Activated CD4-positive, alpha-beta T cell treated with anti-CD3 and anti-CD28 coated beads for 24 hours (primary cell): Measurements from ENCODE around the gene UBB.

Experiments
- DNase-seq, 2 donors: peaks; one replicate each; pipeline ENCODE4 v3.0.0-alpha.2; 2020; ENCODE audit warnings: low read depth in 2 of 2

Gene UBB

GRCh38 chr17:16417896-16418684 is 37.2 kb downstream of the UBB start:
- DNase-seq, result no peak

DNA sequence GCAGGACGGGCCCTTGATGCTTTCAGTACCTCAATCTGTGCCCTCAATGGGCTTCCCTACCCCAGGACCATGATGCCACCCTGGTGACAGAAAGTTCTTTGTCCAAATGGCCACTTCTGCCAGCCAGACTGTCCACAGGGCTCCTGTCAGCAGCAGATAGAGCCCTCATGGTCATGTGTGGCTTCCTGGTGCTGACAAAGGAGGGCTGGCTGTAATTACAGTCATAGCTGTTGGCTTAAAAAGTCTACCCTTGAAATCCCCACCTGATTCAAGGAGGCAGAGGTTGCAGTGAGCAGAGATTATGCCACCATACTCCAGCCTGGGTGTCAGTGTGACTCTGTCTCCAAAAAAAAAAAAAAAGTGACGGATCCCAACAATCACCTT is 37.8 kb downstream of the UBB start:
- DNase-seq, result no peak

- peak in 1 of 2 donors; percentile 45 for DNase-seq
Measured at GRCh38 chr17:16419074-16419928, 38.4 kb downstream of the UBB start.

DNA sequence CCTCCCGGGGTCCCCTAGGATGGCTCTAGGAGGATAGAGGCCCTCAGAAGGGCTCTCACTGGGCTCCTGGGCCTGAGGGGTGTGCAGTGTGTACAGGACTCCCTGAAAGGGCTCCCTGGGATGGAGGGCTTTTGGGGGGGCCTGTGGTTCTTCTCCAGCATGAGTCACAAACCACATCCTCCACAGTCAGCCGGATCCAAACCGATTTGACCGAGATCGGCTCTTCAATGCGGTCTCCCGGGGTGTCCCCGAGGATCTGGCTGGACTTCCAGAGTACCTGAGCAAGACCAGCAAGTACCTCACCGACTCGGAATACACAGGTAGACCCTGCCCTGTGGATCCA is 39.0 kb downstream of the UBB start:
- no peak for DNase-seq

GRCh38 chr17:16422416-16422815 is 41.5 kb downstream of the UBB start:
- DNase-seq, result no peak

DNA sequence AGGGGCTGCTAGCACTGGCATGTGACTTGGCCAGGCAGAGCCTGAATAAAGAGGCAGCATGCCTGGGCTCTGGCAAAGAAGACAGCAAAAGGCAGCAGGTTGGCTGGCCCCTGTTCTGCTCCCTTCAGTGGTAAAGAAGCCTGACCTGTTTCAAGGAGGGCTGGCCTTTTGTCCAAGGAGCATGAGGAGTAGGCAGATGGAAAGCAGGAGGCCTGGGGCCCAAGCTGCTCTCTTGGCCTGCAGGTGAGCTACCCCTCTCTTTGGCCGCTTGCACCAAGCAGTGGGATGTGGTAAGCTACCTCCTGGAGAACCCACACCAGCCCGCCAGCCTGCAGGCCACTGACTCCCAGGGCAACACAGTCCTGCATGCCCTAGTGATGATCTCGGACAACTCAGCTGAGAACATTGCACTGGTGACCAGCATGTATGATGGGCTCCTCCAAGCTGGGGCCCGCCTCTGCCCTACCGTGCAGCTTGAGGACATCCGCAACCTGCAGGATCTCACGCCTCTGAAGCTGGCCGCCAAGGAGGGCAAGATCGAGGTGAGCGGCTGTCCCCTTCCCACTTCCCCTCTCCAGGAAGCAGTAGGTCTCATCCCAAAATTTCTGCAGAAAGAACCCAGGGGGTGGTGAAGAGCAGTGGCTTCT is 42.5 kb downstream of the UBB start:
- no peak for DNase-seq

GRCh38 chr17:16425202-16425601 is 44.3 kb downstream of the UBB start:
- DNase-seq, result no peak

GRCh38 chr17:16425698-16426659 is 45.1 kb downstream of the UBB start:
- DNase-seq, result no peak

DNA sequence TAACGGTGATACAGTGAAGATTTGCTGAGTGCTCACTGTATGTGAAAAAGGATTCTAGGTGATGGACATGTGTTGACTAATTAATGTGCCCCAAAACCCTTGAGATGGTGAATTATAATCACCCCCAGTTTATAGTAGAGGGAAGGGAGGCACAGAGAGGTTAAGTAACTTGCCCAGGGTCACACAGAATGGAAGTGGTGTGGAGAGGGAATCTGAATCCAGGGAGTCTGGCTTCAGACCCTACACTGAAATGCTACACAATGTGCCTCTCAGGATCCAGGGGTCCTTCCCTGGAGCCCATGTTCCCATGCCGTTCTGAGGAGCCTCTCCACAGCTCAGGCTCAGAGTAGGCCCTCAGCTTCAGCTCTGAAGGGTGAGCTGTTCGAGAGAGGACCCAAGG is 46.1 kb downstream of the UBB start:
- DNase-seq, result no peak

DNA sequence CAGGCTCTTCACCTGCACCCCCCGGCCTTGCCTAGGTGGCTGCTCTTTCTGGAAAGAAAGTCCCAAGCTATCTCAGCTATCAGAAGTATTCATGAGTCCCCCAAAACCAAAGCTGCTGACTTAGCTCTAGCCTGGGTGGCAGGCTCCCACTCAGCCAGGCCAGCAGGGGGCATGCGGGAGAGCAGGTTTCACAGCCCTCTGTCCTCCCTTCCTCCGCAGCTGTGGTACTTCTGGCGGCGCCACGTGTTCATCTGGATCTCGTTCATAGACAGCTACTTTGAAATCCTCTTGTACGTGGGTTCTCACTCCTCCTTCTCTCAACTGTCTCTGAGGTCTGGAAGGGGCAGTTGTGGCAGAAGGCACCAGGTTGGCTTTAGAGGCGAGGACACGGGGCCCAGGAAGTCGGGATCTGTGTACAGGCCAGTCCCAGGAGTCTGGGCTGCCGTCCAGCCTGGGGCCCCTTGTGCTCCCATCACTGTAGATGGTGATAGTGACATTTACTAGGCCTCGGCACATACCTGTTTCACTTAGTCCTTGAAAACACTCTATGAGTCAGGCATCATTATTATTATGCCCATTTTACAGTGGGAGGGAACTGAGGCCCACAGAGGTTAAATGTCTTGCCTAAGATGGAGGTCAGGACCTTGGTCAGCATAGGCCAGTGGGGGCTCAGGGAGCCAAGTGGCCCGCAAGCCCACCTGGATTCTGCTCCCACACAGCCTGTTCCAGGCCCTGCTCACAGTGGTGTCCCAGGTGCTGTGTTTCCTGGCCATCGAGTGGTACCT is 47.4 kb downstream of the UBB start:
- DNase-seq, result no peak

DNA sequence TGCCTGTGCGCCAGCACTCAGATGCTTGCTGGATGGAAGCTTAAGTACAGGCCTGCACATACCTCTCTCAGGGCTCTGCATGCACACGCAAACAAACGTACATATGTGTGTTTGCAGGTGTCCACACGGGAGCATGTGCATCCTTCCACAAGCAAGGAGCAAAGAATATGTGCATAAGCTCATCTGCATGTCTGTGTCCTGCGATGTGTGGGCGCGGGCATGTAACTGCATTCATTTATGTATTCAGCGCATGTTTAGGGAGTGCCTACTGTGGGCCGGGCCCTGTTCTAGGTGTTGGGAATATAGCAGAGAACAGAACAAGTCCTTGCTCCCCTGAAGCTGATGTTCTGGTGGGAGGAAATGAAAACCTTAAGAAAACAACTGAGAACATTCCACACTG is 48.2 kb downstream of the UBB start:
- DNase-seq, result no peak

GRCh38 chr17:16430650-16431049 is 49.8 kb downstream of the UBB start:
- no peak for DNase-seq

- DNase-seq, result no peak
Measured at GRCh38 chr17:16432017-16432416, 51.1 kb downstream of the UBB start.
